ENCODE results near the gene DDX52.

DDX52 gene

GRCh38 chr17:37564252-37564651 lies 79.0 kb downstream of the DDX52 start:
- no peak for TF ChIP-seq CTCF (conservative IDR thresholded peaks at IDR 0.05; ENCODE audit: low read length)
- DNase-seq (ENCODE audit: low read depth) = no peak
- no peak overlapping the region for H3K4me3 ChIP-seq (ENCODE audit: low read length)

GRCh38 chr17:37562016-37562745 lies 81.1 kb downstream of the DDX52 start:
- H3K4me3 ChIP-seq (ENCODE audit: low read length) = no peak overlapping the region
- TF ChIP-seq CTCF (conservative IDR thresholded peaks at IDR 0.05; ENCODE audit: low read length) = no peak
- DNase-seq (ENCODE audit: low read depth) = no peak
